ENCODE results near the gene JMJD4. TPM values are rescaled to one million over a fixed set of nuclear protein-coding genes. Genes with fewer than 3 reads are reported as not detected.

JMJD4 gene
- total RNA-seq, 1 donor from 2014 or later = 40.4 TPM

Other genes starting within 250 kb of the JMJD4 start
- 21.4 TPM for gene ZNF678, start 171.7 kb downstream of the JMJD4 start, total RNA-seq (ENCODE audit: insufficient read depth, low replicate concordance)
- gene SNAP47, start 133 bp upstream of the JMJD4 start, total RNA-seq (ENCODE audit: insufficient read depth, low replicate concordance) = 76.1 TPM
- gene PRSS38, start 80.4 kb upstream of the JMJD4 start, total RNA-seq (ENCODE audit: insufficient read depth, low replicate concordance) = not detected
- 8.7 TPM for gene WNT9A, start 212.6 kb upstream of the JMJD4 start, total RNA-seq (ENCODE audit: insufficient read depth, low replicate concordance)

Data from umbilical cord (tissue), 1 donor.